GM19238 (cell line): Measurements from ENCODE around the gene ANKRD2.
"Not testable (repeated sequence)": the region's sequence is repeated elsewhere in the genome, so short reads cannot be mapped to it uniquely, and the experiment has no call there.

Experiments
- DNase-seq: peaks from one replicate; pipeline ENCODE4 v3.0.0; 2011; ENCODE audit warnings: low spot score; ENCODE audit not compliant: insufficient read length

ANKRD2 gene

DNA sequence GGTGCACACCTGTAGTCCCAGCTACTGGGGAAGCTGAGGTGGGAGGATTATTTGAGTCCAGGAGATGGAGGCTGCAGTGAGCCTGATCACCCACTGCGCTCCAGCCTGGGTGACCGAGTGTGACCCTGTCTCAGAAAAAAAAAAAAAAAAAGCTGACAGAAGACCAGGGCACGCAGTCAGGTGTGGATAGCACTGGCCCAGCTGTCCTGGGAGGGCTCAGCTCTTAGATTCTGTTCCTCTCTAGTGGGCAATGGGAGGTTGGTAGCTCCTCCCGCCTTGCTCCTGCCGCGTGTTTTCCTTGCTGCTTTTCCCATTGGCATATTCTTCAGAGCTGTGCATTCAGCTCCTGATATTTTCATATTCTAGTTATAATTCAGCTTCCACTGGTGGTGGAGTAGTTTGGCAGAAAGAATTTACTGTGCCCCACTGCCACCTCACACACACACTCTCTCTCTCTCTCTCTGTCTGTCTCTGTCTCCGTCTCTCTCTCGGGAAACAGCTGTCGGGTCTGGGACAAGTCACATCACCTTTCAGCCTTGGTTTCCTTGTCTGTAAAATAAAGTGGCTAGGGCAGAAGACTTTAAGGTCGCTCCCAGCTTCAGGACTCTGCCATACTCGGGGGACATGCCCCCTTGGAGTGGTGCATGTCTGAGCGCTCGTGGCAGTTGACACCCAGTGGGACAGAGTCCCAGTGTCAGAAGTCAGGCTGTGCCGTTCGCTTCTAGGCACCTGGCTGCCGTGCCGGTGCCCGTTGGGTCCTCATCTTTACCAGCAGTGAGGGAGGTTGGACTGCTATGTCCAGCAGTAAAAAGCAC lies 25.9 kb upstream of the ANKRD2 start:
- no peak for DNase-seq

DNA sequence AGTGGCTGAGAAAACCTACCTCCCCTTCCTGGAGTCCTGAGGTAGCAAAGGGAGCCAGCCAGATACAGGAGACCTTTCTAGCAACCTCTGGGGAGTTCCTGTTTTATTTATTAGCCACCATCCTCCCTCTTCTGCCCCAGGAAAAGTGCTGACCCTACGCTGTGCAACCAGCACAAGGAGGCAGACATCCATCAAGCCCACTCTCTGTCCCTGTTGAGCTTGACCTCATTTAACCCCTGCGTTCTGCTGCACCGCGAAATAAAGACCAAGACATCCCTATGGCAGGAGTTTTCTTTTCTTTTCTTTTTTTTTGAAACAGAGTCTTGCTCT lies 25.3 kb upstream of the ANKRD2 start:
- DNase-seq = no peak

DNA sequence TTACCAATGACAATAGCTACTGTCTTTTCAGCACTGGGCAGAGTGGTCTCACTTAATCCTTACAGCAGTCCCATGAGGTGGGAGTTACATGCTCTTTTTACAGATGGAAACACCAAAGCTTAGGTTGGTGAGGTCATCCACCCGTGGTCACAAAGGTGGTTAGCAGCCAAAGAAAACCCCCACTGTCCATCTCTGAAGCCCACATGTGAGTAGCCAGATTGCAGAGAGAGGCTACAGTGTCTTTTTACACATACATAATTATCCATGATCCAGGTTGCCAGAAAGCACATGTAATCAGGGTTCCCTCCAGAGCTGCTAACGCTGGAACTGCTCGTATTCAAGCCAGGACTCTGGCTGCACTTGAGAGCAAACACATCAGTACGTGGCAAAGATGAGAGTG lies 24.6 kb upstream of the ANKRD2 start:
- DNase-seq = no peak

DNA sequence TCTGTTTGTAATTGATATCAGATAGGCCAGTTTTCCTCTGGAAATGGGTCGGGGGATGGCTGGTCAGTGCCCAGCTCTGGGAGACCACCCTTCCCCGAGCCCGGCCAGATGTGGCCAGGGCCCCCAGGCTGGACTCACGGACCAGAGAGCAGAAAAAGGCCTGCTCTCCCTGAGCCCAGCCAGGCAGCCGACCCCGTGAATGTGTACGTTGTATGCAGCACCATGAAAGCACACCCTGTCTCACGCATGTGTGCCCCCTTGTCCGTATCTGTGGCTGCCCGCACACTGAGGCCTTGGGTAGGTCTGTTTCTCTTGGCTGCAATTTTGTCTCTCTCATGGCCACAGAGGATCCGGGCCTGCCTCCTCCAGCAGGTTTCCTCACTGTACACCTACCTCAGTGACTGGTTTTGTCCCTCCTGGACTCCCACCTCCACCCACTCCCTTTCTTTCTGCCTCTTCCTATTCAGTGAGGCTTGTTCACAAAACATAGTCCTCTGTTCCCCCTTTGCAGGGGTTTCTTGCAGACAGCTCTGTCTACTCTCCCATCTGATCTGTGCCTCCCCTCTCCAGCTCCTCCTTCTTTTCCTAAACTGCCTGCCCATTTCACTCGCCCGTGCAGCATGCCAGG lies 23.6 kb upstream of the ANKRD2 start:
- no peak for DNase-seq

GRCh38 chr10:97549587-97550322 lies 22.8 kb upstream of the ANKRD2 start:
- DNase-seq = no peak

GRCh38 chr10:97550336-97551149 lies 22.0 kb upstream of the ANKRD2 start:
- no peak for DNase-seq

GRCh38 chr10:97551271-97551670 lies 21.3 kb upstream of the ANKRD2 start:
- no peak for DNase-seq

- DNase-seq = peak; percentile 50
These were observed 19.0 kb upstream of the ANKRD2 start for GRCh38 chr10:97553575-97554031.

GRCh38 chr10:97554336-97554735 lies 18.2 kb upstream of the ANKRD2 start:
- not testable (repeated sequence) for DNase-seq

DNA sequence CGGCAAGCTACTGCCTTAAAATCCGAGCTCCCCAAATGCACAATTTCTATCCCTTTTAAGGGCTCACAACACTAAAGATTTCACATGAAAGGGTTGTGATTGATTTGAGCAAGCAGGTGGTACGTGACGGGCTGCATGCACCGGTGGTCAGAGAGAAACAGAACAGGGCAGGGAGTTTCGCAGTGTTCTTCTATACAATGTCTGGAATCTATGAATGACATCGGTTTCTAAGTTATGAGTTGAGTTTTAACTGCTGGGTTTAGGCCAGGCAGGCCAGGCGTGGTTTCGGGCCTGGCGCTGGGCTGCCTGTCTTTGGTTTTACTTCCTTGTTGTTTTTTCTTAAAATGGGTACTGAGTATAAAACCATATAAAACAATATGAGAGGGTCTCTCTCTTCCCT lies 17.0 kb upstream of the ANKRD2 start:
- DNase-seq = not testable (repeated sequence)

GRCh38 chr10:97560731-97561381 lies 11.7 kb upstream of the ANKRD2 start:
- DNase-seq = not testable (repeated sequence)

GRCh38 chr10:97561386-97562077 lies 11.0 kb upstream of the ANKRD2 start:
- DNase-seq = not testable (repeated sequence)

DNA sequence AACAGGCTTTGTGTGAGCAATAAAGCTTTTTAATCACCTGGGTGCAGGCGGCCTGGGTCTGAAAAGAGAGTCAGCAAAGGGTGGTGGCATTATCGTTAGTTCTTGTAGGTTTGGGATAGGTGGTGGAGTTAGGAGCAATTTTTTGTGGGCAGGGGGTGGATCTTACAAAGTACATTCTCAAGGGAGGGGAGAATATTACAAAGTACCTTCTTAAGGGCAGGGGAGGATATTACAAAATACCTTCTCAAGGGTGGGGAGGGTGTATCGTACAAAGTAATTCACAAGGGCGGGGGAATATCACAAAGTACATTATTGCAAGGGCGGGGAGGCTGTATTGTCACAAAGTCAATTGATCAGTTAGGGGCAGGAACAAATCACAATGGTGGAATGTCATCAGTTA lies 10.2 kb upstream of the ANKRD2 start:
- not testable (repeated sequence) for DNase-seq

DNA sequence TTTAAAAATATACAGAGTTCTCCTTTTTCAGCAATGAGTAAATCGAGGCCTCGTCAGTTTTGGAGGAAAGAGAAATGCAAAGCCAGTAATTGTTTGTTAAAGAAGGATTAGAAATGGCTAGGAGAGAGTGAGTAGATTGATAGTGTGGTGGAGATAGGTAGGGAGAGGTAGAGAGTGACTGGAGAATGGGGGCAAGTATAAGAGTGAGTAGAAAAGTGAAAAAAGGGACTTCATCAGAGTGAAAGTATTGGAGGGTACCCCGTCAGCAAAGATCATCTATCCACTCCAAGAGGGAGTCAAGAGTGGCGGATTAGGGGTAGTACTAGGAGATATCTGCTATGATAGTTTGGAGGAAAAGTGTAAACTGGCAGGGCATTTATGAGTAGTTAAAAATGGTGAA lies 9.2 kb upstream of the ANKRD2 start:
- DNase-seq = no peak

GRCh38 chr10:97564776-97565175 lies 7.8 kb upstream of the ANKRD2 start:
- no peak for DNase-seq

- DNase-seq = no peak
These were observed 6.1 kb upstream of the ANKRD2 start for GRCh38 chr10:97566336-97566996.

DNA sequence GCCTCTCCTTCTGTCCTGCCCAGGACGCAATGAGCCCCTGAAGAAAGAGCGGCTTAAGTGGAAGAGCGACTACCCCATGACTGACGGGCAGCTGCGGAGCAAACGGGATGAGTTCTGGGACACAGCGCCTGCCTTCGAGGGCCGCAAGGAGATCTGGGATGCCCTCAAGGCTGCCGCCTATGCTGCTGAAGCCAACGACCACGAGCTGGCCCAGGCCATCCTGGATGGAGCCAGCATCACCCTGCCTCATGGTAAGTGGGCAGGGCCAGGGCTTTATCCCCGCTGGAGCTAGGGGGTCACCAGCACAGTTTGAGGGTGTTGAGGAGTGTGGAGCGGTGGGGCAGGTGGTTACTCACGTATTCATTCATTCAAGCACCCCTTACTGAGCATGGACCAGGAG lies 4.7 kb upstream of the ANKRD2 start:
- no peak for DNase-seq

- DNase-seq = no peak
These were observed 2.3 kb upstream of the ANKRD2 start for GRCh38 chr10:97570146-97570788.

DNA sequence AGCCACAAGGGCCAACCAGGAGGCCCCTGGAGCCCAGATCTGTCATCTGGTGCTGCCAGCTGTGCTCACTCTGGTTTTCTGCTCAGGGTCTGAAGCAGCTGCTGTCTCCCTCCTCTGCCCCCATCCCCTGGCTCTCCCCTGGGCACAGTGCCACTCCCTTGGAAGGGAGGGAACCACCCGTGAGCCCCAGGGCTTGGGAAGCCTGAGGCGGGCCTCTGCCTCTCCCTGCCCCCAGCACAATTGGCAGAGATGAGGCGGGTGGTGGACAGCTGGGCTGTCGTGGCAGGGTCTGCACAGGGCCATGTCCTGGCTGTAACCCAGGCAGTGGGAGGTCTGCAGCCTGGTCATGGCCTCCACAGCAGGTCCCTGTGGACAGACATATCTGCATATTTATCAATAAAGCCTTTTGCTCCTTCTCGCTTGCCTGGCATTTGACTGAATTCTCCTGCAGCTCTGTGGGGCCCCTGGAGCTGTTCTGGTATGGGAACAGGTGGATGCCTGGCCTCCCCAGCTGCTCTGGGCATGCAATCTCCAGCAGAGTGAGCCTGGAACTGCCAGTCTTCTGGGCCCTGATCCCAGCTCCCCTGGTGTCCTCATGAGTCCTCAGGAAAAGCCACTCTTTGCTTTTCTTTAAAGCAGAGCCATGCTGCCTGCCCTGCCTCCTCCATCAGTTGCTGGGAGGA lies 1.6 kb upstream of the ANKRD2 start:
- DNase-seq = no peak
